Hepatocyte (in vitro differentiated cells): ENCODE data around the gene UBE2G1.

Experiments used
- CTCF ChIP-seq: fragments of 200-600 bp; sonication (generic); IDR thresholded peaks from 2 replicates; pipeline ENCODE4 v1.5.1; 2016; ENCODE audit warnings: antibody characterized with exemption, mild to moderate bottlenecking; ENCODE audit not compliant: poor library complexity
- EZH2 ChIP-seq: fragments of 200-600 bp; sonication (generic); IDR thresholded peaks from 2 replicates; pipeline ENCODE4 v1.6.1; 2016; ENCODE audit warnings: antibody characterized with exemption, mild to moderate bottlenecking, borderline replicate concordance
- EZH2phosphoT487 ChIP-seq: fragments of 200-600 bp; sonication (generic); IDR thresholded peaks from one replicate; pipeline ENCODE4 v1.6.1; 2018; ENCODE audit warnings: antibody characterized with exemption, mild to moderate bottlenecking, low read depth, moderate library complexity; ENCODE audit not compliant: unreplicated experiment, severe bottlenecking

DNA sequence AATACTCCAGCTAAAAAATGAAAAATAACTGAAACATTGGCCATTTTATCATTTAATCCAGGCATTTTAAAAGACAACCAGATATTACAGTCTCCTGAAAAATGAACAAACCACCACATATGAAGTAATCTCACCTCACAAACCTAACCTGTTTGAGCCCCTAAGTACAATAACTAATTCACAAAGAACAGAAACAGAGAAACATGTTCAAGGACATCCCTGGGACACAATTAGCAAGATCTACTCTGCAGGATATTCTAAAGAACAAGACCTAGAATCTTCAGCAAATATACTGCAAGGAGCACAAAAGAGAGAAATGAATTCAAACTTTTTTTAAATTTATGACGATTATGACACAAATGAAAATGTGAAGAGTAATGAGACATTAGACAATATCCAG lies 51.9 kb downstream of the UBE2G1 start:
- TF ChIP-seq EZH2 (no peak), CTCF (no peak), EZH2phosphoT487 (no peak)
